ENCODE measurements around the gene IQSEC1. TPM values are rescaled to one million over a fixed set of nuclear protein-coding genes. Genes with fewer than 3 reads are reported as not detected.
A peak's percentile ranks its signal among the peaks of the same experiment; 100 is the strongest.

IQSEC1 gene
- total and polyA plus RNA-seq, 9 of the 15 experiments (the other 6 are each of a cell fraction or from before 2014, with no cell fraction given), result 0.56 to 39.0 (median 6.8) TPM

GRCh38 chr3:12999147-13000140, 73.8 kb downstream of the IQSEC1 start (continued):
- TF ChIP-seq ZNF184 (CRISPR knock-in tag; IDR thresholded peaks at IDR 0.05), result no peak
- peak; percentile 55 for TF ChIP-seq RBBP5 (IDR thresholded peaks at IDR 0.05; ENCODE audit: borderline replicate concordance, insufficient read depth, low read length, poor library complexity, severe bottlenecking)
- TF ChIP-seq, protein P1, sequence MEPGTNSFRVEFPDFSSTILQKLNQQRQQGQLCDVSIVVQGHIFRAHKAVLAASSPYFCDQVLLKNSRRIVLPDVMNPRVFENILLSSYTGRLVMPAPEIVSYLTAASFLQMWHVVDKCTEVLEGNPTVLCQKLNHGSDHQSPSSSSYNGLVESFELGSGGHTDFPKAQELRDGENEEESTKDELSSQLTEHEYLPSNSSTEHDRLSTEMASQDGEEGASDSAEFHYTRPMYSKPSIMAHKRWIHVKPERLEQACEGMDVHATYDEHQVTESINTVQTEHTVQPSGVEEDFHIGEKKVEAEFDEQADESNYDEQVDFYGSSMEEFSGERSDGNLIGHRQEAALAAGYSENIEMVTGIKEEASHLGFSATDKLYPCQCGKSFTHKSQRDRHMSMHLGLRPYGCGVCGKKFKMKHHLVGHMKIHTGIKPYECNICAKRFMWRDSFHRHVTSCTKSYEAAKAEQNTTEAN (CRISPR knock-in tag; IDR thresholded peaks at IDR 0.05), result no peak
- no peak for TF ChIP-seq ZNF354B (CRISPR knock-in tag; IDR thresholded peaks at IDR 0.05)
- TF ChIP-seq ZNF75A (CRISPR knock-in tag; IDR thresholded peaks at IDR 0.05), result no peak
- TF ChIP-seq ZBTB11 (CRISPR knock-in tag; IDR thresholded peaks at IDR 0.05), result peak in 1 of 3 experiments; percentile 64; a peak in 1 of 6 replicates
- TF ChIP-seq, protein P2, sequence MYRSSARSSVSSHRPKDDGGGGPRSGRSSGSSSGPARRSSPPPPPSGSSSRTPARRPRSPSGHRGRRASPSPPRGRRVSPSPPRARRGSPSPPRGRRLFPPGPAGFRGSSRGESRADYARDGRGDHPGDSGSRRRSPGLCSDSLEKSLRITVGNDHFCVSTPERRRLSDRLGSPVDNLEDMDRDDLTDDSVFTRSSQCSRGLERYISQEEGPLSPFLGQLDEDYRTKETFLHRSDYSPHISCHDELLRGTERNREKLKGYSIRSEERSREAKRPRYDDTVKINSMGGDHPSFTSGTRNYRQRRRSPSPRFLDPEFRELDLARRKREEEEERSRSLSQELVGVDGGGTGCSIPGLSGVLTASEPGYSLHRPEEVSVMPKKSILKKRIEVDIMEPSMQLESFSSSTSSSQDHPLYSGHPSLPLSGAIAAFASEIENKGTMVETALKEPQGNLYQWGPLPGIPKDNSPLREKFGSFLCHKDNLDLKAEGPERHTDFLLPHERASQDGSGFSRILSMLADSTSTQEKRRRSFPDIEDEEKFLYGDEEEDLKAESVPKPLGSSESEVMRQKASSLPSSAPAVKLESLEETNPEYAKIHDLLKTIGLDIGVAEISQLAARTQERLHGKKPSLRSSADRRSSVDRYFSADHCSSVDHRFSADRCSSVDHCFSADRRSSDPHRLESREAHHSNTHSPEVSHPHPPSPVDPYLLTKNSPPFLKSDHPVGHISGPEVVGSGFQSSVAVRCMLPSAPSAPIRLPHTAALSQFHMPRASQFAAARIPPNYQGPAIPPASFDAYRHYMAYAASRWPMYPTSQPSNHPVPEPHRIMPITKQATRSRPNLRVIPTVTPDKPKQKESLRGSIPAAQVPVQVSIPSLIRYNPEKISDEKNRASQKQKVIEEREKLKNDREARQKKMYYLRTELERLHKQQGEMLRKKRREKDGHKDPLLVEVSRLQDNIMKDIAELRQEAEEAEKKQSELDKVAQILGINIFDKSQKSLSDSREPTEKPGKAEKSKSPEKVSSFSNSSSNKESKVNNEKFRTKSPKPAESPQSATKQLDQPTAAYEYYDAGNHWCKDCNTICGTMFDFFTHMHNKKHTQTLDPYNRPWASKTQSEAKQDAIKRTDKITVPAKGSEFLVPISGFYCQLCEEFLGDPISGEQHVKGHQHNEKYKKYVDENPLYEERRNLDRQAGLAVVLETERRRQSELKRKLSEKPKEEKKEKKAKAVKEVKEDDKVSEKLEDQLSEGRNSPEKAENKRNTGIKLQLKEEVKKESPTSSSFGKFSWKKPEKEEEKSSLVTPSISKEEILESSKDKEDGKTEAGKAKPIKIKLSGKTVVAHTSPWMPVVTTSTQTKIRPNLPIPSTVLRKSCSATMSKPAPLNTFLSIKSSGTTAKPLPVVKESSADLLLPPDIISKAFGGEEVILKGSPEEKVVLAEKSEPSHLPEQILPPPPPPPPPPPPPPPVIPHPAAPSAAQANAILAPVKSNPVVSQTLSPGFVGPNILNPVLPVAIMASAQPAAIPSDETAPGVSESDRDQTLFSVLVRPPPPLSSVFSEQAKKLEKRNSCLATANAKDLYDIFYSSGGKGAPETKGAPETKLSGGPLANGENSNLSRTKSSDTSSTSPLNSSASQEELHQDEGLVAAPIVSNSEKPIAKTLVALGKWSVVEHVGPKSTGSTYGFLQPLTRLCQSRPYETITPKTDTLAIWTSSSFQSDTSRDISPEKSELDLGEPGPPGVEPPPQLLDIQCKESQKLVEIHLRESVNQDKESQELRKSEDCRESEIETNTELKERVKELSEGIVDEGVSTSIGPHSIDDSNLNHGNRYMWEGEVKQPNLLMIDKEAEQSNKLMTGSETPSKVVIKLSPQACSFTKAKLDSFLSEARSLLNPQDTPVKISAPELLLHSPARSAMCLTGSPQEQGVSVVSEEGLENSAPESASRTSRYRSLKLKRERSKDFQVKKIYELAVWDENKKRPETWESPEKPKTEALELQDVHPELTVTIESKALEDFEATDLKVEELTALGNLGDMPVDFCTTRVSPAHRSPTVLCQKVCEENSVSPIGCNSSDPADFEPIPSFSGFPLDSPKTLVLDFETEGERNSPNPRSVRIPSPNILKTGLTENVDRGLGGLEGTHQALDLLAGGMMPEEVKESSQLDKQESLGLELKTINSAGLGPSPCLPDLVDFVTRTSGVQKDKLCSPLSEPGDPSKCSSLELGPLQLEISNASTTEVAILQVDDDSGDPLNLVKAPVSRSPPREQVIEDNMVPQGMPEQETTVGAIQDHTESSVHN (IDR thresholded peaks at IDR 0.05; ENCODE audit: borderline replicate concordance in 1 of 2, low read depth in 1 of 2), result peak in 1 of 2 experiments; percentile 65; a peak in 1 of 4 replicates
- TF ChIP-seq VEZF1 (CRISPR knock-in tag; IDR thresholded peaks at IDR 0.05), result peak; percentile 90
- TF ChIP-seq ZNF41 (CRISPR knock-in tag; conservative IDR thresholded peaks at IDR 0.05), result no peak
- peak; percentile 87 for TF ChIP-seq EP400 (IDR thresholded peaks at IDR 0.05)
